Subcutaneous abdominal adipose tissue (tissue), 5 donors: ENCODE measurements around the gene DGKQ.
"Not testable (repeated sequence)": the region's sequence is repeated elsewhere in the genome, so short reads cannot be mapped to it uniquely, and the experiment has no call there.

Source experiments
- H3K27ac ChIP-seq: one replicate; pipeline ENCODE4 v1.7.0; 2013; ENCODE audit warnings: low read depth, mild to moderate bottlenecking, inconsistent platforms, low read length, moderate library complexity
- H3K27me3 ChIP-seq, 5 donors: one replicate each; pipeline ENCODE4 v1.7.0; 2013; ENCODE audit warnings: low read length in 5 of 5, inconsistent platforms in 1 of 5; ENCODE audit not compliant: control insufficient read depth in 5 of 5, insufficient read depth in 4 of 5
- H3K36me3 ChIP-seq, 5 donors: one replicate each; pipeline ENCODE4 v1.7.0; 2013; ENCODE audit warnings: low read length in 5 of 5; ENCODE audit not compliant: control insufficient read depth in 5 of 5, insufficient read depth in 5 of 5
- H3K4me1 ChIP-seq, 5 donors: one replicate each; pipeline ENCODE4 v1.7.0; 2013; ENCODE audit warnings: low read length in 5 of 5, mild to moderate bottlenecking in 3 of 5, moderate library complexity in 1 of 5; ENCODE audit not compliant: control insufficient read depth in 5 of 5, insufficient read depth in 5 of 5
- H3K4me3 ChIP-seq, 5 donors: one replicate each; pipeline ENCODE4 v1.7.0; 2013; ENCODE audit warnings: low read length in 5 of 5, low read depth in 1 of 5
- H3K9ac ChIP-seq, 5 donors: one replicate each; pipeline ENCODE4 v1.7.0; 2013; ENCODE audit warnings: low read length in 5 of 5, mild to moderate bottlenecking in 4 of 5, moderate library complexity in 3 of 5
- H3K9me3 ChIP-seq, 5 donors: one replicate each; pipeline ENCODE4 v1.7.0; 2013; ENCODE audit warnings: low read length in 5 of 5; ENCODE audit not compliant: control insufficient read depth in 5 of 5
- donor health status: healthy.
- donor health status: healthy.
- donor health status: healthy.
- donor health status: healthy.
- donor health status: healthy.

DGKQ gene

DNA sequence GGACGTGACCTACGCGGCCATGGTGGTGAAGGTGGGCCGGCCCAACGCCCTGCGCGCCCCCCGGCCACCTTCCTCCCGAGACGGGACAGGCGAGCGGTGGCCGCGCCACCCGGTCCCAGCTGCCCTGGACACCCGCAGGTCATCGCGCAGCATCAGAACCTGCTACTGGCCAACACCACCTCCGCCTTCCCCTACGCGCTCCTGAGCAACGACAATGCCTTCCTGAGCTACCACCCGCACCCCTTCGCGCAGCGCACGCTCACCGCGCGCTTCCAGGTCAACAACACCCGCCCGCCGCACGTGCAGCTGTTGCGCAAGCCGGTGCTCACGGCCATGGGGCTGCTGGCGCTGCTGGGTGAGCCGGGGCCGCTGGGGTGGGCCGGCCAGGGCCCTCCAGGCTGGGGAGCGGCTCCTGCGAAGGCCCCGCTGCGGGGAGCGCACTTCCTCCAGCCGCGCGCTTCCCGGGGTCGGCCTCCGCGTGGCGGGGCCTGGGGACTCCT is 28.8 kb upstream of the DGKQ start:
- Histone ChIP-seq H3K9ac (no peak overlapping the region), H3K4me1 (peaks cover 0 to 31% (median 26%) of the 10 kb centered on the region in 5 donors), H3K27ac (no peak overlapping the region), H3K9me3 (peaks cover 0 to 4% (median 0%) of the 10 kb centered on the region in 5 donors), H3K27me3 (peaks cover 56 to 70% (median 59%) of the 10 kb centered on the region in 5 donors), H3K36me3 (no peaks in the 10 kb centered on the region), H3K4me3 (peak overlapping the region in 2 of 5 donors; percentile 14 to 23)

- H3K36me3 ChIP-seq = no peaks in the 10 kb centered on the region
- peaks cover 53 to 71% (median 62%) of the 10 kb centered on the region in 5 donors for H3K27me3 ChIP-seq
- H3K9ac ChIP-seq = no peak overlapping the region
- no peak overlapping the region for H3K4me3 ChIP-seq
- peaks cover 0 to 34% (median 26%) of the 10 kb centered on the region in 5 donors for H3K4me1 ChIP-seq
- peaks cover 0 to under 1% (median 0%) of the 10 kb centered on the region in 5 donors for H3K9me3 ChIP-seq
- no peak overlapping the region for H3K27ac ChIP-seq
Observed at GRCh38 chr4:1001561-1002130, 28.3 kb upstream of the DGKQ start.

GRCh38 chr4:1000686-1001260 is 27.4 kb upstream of the DGKQ start:
- Histone ChIP-seq H3K9me3 (no peaks in the 10 kb centered on the region), H3K27ac (no peak overlapping the region), H3K36me3 (no peaks in the 10 kb centered on the region), H3K9ac (no peak overlapping the region), H3K27me3 (peaks cover 56 to 74% (median 68%) of the 10 kb centered on the region in 5 donors), H3K4me1 (peaks cover 0 to 34% (median 26%) of the 10 kb centered on the region in 5 donors), H3K4me3 (no peak overlapping the region)

DNA sequence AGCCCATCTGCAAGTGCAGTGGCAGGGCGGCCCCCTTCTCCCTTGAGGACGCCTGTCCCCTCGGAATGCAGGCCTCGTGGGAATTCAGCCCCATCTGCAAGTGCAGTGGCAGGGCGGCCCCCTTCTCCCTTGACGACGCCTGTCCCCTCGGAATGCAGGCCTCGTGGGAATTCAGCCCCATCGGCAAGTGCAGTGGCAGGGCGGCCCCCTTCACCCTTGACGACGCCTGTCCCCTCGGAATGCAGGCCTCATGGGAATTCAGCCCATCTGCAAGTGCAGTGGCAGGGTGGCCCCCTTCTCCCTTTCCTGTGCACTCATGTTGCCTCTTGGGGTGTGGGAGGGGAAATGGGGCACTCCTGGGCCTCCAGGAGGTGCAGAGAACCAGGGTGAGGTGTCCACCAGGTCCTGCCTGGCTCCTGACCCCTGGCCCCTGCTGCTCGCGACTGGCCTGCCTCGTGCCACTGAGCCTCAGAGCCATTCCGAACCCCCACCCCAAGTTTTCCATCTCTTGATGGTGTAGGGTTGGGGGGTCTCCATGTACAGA is 26.6 kb upstream of the DGKQ start:
- no peaks in the 10 kb centered on the region for H3K36me3 ChIP-seq
- H3K9me3 ChIP-seq = no peaks in the 10 kb centered on the region
- H3K27me3 ChIP-seq = peaks cover 51 to 67% (median 62%) of the 10 kb centered on the region in 5 donors
- no peak overlapping the region for H3K27ac ChIP-seq
- peaks cover 0 to 33% (median 26%) of the 10 kb centered on the region in 5 donors for H3K4me1 ChIP-seq
- no peak overlapping the region for H3K4me3 ChIP-seq
- H3K9ac ChIP-seq = no peak overlapping the region

- Histone ChIP-seq H3K27me3 (peaks cover 50 to 62% (median 58%) of the 10 kb centered on the region in 5 donors), H3K4me1 (peaks cover 0 to 33% (median 23%) of the 10 kb centered on the region in 5 donors)
- not testable (repeated sequence) for H3K36me3 ChIP-seq, H3K9ac ChIP-seq, H3K4me3 ChIP-seq, H3K9me3 ChIP-seq, H3K27ac ChIP-seq
Observed at GRCh38 chr4:999240-999863, 26.0 kb upstream of the DGKQ start.

DNA sequence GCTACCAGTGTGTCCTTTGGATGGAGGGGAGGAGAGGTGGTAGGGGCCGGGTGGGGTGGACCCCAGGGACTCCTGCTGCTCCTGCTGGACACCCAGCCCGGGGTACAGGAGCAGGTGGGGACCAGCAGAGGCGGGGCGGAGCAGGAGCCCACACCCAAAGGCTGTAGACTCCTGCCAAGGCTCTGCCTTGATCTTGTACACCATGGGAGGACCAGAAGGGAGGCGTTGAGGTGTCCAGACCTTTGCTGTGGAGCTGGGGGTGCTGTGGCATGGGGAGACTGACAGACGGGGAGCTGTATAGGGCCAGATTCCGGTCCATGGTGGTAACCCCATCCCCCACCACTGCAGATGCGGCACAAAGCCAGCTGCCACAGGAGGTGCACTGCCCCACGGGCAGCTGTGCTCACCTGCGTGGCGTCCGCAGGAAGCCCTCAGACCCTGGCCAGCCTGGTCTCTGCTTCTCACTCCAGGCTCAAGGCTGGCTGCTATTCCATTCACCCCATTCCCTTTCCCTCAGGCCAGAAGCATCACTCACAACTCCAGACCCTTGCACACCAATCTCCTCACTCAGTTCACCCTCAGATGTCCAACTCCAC is 24.8 kb upstream of the DGKQ start:
- no peaks in the 10 kb centered on the region for H3K9me3 ChIP-seq
- no peaks in the 10 kb centered on the region for H3K36me3 ChIP-seq
- no peak overlapping the region for H3K4me3 ChIP-seq
- H3K27ac ChIP-seq = no peak overlapping the region
- H3K4me1 ChIP-seq = peaks cover 0 to 27% (median 15%) of the 10 kb centered on the region in 5 donors
- peaks cover 42 to 52% (median 50%) of the 10 kb centered on the region in 5 donors for H3K27me3 ChIP-seq
- H3K9ac ChIP-seq = no peak overlapping the region

GRCh38 chr4:997375-998071 is 24.2 kb upstream of the DGKQ start:
- Histone ChIP-seq H3K27ac (no peak overlapping the region), H3K9me3 (no peaks in the 10 kb centered on the region), H3K27me3 (peaks cover 42 to 49% (median 45%) of the 10 kb centered on the region in 5 donors), H3K36me3 (no peaks in the 10 kb centered on the region), H3K4me1 (peaks cover 0 to 28% (median 18%) of the 10 kb centered on the region in 5 donors), H3K9ac (no peak overlapping the region), H3K4me3 (peak overlapping the region in 2 of 5 donors; percentile 48)

GRCh38 chr4:996997-997374 is 23.6 kb upstream of the DGKQ start:
- no peak overlapping the region for H3K4me3 ChIP-seq

More at GRCh38 chr4:996997-997374, 23.6 kb upstream of the DGKQ start:
- peaks cover 37 to 44% (median 41%) of the 10 kb centered on the region in 5 donors for H3K27me3 ChIP-seq
- H3K4me1 ChIP-seq = peaks cover 0 to 25% (median 16%) of the 10 kb centered on the region in 5 donors
- peaks cover 0 to 1% (median 0%) of the 10 kb centered on the region in 5 donors for H3K36me3 ChIP-seq
- H3K9me3 ChIP-seq = no peaks in the 10 kb centered on the region
- H3K9ac ChIP-seq = no peak overlapping the region
- no peak overlapping the region for H3K27ac ChIP-seq
